Epidermal melanocyte (primary cell): Measurements from ENCODE around the gene TBC1D22A.

Source experiments
- DNase-seq: peaks from one replicate; pipeline ENCODE4 v3.0.0; 2011; ENCODE audit warnings: low spot score; ENCODE audit not compliant: insufficient read length

Gene TBC1D22A

DNA sequence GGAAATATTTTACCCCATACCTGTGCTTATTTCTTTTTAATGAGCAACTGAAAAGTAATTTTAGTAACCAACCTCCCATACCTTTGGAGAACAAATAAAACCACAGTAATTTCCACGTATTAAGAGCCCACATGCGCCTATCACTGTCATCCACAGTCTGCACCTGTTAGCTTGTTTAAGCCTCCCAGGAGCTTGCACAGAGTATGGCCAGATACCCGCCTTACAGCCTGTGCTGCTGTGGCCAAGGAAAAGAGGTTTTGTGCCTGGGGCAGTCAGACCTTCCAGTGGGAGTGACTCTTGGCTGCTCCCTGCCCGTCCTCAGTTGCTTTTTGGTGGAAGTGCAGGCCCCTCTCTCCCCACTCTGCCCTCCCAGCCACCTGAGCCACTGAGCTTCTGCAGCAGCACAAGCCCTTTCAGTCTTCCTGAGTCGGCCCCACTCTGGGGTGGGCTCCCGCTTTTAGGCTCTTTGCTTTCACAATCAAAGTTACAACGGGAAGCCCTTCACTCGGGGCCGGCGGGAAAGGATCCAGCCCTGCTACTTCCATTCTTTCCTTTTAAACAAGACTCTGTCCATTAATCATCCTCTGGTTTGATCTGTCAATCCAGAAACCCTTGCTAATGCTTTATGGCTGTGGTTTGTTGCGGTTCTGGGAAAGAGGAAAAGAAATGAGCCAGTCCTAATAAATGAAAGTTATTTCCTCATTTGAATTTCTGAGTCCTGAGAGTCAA, 308.8 kb downstream of the TBC1D22A start:
- no peak for DNase-seq

DNA sequence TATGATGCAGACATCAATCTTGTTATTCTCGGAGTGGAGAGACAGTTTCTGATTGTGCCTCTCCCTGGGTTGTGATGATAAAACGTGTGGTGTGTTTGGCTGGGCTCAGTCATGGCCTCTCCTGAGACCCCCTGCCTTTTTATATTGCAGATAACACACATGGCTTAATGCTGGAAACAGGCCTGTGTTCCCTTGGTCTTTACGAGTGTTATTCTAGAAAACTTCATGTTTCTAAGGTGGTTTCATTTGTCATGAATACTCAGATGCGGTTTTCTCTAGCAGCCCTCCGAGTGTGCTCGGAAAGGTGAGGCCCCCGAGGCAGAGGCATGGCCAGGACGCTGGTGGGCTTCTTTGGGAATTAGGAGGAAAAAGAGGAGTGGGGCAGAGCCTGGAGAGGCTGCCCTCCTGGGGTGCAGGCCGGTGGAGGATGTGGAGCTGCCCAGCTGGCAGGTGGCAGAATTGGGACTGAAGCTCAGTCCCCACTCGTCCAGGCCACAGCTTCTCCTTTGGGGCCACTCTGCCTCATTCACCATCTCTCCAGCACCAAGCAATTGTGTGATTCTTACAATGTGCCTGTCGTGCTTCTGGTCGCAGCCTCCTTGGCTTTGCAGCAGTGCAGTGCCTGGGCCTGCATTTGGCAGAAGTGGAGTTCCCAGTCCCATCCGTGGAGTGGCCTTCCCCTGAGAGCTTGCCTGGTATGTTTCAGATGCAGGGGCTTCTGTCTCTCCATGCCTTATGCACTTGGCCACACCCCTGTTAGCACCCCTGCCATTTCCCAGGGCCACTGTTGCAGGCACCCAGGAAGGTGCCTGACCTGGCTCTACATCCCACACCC, 309.6 kb downstream of the TBC1D22A start:
- no peak for DNase-seq

DNA sequence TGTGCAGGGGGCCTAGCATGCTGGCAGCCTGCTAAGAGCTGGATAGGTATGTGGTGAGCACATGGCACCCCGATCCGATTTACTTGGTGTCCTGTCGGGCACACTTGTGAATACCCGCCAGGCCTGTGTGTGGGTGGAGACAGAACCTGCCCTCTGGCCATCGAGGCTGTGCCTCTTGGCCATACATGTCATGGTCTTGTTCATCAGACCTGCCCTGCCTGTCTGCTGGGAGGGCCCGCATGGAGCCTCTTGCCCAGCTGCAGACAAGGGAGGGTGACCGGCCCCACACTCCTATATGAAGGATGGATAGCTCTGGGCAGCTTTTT, 310.2 kb downstream of the TBC1D22A start:
- DNase-seq, result no peak

DNA sequence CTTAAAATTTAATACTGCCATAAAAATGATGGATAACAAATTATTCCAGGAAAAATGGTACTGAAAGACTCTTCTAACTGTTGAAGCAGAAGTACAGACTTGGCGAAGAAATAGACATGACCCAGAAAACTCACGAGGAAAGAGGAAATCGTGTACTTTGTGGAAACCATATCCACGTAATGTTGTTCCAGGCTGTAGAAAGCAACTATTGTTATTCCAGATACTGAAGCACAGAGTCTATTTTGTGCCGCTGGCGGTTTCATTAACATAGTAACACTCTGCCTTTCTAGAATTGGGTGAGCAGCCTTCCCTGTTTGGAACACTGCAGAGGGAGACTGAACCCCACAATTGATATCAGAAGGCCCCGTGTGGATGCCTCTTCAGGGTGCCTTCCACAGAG, 310.6 kb downstream of the TBC1D22A start:
- peak; percentile 70 for DNase-seq

DNA sequence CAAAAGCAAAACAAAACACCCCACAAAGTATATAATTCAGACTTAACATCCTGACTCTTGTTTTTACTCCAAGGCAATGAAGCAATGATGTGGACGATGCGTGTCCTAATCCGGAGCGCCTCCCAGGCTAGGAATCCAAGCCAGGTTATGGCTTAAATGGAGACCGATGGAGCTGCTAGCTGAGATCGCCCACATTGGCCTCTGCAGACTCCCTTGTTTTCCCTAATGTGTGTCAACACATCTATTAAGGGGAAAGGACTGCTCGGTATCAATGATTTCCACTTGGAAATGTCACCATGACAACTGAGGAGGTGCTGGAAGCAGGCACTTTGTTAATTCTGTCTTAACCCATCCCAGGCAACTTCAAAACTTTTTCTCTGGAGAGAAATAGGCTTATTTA, 311.7 kb downstream of the TBC1D22A start:
- DNase-seq, result no peak

DNA sequence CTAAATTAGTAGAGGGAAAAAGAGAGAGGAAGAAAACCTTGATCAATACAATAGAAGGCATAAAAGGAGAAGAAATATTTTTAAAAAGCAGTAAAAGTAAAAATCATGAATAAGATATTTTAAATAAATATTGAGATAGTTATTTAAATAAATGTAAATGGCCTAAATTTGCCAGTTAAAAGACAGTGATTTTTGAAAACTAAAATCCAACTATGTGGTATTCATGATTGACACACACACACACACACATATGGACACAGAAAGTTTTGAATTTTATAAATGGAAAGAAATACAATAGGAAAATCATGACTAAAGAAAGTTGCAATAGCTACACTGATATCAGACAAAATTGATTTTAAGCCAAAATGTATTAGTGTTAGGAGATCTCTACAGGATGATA, 313.1 kb downstream of the TBC1D22A start:
- DNase-seq, result no peak

DNA sequence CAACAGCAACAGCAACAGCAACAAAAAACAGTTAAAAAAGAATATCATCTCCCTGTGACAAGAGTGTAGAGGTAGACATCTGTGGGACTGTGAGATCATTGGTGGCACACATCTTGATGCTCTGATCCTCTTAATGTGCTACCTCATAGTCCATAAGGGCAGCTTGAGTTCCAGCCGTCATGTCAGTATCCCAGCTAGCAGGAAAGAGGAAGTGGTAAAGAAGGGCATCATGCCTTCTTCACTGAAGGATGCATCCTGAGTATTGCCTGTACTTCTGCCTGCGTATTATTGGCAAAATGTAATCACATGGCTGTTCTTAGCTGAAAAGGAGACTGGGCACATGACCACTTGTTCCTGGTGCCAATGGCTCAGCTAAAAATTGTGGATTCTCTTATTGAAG, 314.3 kb downstream of the TBC1D22A start:
- peak; percentile 7 for DNase-seq

DNA sequence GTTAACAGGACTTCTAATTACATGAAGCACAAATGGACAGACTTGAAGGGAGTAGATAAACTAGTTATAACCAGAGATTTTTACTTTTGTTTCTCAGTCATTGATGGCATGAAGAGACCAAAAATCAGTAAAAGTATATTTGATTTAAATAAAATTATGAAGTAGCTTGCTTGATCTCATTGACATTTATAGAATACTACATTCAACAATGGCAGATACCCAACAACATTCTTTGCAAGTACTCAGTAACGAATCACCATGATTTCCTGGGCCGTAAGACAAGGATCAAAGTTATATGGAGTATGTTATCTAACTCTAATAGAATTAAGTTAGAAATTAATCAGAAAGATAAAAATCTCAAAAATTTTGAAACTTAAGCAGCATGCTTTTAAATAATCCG, 317.6 kb downstream of the TBC1D22A start:
- no peak for DNase-seq

DNA sequence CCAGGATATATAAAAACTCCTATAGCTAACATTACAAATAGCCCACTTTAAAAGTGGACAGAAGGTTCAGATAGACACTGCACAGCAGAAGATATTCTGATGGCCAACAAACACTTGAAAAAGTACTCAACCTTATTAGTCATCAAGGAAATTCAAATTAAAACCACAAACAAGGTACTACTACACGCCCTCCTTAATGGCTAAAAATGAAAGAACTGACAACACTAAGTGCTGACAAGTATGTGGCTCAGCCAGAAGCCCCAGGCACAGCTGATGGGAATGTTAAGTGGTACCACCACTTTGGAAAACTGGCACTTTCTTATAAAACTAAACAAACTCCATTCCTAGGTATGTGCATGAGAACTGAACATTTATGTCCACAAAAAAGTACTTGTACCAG, 320.1 kb downstream of the TBC1D22A start:
- DNase-seq, result no peak

DNA sequence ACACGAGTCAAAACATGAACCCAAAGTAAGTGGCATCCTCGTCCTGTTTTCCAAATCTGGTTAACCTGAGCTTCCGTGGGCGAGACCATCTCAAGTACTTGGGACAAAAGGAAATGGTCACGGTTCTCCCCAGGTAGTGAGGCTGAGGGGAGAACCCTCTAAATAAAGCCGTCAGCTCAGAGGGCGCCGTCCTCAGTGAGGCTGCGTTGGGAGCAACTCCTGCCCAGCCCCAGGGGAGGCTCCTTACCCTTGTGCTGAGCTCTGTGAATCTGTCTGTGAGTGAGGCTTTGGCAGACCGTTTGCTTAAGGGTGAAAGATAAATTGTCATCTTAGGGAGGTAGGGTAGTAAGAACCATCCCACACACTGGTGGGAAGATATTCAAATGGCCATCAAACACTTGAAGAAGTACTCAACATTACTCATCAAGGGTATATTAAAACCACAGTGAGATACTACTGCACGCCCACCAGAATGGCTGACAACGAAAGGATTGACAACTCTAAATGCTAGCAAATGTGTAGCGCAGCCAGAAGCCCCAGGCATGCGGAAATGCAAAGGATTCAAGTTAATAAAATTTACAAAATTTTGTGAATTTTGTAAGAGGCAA, 321.0 kb downstream of the TBC1D22A start:
- no peak for DNase-seq

DNA sequence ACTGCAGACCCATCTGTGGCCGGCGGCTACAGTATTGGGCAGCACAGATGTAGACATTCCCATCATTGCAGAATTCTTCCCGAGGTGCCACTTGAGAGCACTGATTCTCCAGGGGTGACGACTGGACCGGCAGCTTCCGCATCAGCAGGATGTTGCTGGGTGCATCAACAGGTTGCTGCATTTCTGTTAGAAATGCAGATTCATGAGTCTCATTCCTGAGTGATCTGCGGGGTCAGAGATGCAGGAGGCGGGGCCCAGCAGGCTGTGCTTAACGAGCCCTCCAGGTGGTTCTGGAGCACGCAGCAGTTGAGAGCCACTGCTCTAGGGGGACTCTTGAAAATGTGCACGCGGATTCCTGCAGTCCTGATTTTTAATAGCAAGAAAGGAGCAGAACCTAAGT, 321.8 kb downstream of the TBC1D22A start:
- no peak for DNase-seq

DNA sequence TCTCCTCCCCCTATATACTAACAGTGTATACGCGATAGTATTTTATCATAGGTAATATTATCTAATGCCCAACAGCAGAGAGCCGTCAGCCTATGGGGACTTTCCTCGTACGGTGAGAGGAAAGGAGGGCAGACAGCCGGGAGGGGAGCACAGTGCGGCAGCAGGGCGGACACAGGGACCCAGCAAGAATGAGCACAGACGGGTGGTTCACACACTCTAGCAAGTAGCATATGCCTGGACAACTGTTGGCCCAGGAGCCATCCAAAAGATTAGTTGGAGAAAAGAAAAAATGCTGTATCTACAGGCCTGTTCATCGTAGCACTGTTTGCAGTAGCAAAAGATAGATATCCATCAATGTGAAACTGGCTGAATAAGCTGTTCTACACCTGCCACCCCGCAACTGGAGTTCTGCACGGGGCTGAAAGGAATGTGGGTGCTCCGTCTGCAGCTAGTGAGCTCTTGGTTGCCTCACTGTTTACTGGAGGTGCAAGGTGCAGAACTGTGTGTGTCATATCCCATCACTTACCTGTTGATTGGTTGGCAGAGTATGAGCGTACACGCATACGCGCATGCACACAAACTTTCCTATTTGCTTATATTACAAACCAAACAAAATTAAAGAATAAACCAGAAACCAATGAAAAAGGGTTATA, 324.3 kb downstream of the TBC1D22A start:
- DNase-seq, result no peak

DNA sequence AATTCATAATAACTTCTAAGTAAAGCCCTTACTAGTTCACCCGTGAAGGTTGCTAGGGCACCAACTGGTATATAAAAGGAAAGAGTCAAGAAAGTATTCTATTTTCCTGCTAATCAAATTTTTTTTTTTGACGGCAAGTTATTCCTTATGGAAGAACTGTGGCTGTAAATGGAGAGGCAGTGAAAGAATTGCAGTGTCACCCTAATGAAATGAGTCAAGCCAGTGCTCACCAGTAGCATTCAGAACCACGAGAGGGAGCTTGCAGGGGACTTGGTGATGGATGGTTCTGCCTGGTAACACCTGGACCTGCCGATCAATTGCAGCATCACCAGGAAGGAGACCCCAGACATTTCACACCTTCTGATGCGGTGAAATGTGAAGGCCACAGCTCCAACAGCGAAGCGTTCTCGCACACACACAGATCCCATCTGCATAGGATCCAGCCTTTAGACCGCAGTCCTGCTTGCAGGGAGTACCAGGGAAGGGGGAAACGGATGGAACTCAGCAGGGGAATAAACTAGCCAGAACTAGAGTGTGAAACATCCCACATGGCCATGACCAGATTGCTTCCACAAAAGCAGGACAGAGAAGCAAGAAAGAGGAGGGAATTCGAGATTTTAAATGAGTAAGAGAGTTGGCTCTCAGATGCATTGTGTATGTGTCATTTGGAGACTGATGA, 326.2 kb downstream of the TBC1D22A start:
- DNase-seq, result no peak

DNA sequence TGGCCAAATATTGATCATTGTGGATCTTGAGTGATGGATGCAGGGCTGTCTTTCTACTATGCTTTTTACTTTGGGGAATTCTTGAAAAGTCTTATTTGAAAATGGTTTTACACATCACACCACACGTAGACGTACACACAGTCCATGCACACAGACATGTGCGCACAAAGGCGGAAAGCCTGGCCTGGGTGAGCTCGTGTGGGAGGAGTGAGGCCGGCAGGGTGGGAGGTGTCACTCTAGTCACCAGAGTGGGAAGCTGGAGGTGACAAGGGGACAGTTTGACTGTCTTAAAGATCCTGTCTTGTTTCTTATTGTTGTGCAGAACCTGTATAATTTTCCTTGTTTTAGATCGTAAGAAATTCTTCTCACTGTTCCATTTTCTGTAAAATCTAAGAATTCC, 326.9 kb downstream of the TBC1D22A start:
- no peak for DNase-seq

DNA sequence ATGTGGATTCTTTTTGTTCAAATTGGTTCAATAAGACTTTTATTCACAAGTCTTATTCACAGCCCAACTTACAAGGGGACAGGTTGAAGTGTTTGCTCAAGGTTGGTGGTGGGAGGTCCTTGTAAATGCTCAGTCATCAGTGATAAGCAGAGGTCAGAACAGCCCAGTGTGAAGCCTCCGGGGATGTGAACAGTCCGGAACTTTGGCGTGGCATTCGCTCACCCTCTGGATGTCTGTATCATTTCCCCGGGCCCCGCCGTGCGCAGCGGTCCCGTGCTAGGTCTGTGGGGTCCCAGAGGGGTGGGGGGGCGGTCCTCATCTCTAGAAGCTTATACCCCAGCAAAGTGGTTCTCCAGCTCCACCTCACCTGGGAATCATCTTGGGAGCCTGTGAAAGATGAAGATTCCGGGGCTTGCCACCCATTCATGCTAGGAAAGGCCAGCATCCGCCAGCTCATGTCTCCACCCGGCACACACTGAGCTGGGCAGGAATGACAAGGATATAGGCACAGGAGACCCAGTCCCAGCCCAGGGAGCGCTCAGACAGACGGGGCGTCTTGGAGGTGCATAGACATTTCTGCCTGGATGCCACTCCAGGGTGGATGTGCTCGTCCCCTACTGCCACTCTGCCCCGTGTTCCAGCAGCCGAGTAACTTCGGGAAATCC, 327.5 kb downstream of the TBC1D22A start:
- DNase-seq, result no peak

DNA sequence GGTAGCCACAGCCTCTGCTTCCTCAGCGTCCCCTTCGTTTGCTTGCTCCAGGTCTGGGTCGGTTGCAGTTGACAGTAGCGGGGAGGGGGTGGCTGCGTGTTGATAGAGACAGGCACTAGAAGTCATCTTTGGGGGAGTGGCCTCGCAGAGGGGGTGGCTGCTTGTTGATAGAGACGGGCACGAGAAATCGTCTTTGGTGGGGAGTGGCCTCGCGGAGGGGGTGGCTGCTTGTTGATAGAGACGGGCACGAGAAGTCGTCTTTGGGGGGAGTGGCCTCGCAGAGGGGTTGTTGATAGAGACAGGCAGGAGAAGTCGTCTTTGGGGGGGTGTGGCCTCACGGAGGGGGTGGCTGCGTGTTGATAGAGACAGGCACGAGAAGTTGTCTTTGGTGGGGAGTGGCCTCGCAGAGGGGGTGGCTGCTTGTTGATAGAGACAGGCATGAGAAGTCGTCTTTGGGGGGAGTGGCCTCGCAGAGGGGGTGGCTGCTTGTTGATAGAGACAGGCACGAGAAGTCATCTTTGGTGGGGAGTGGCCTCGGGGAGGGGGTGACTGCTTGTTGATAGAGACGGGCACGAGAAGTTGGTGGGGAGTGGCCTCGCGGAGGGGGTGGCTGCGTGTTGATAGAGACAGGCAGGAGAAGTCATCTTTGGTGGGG, 328.3 kb downstream of the TBC1D22A start:
- DNase-seq, result no peak

DNA sequence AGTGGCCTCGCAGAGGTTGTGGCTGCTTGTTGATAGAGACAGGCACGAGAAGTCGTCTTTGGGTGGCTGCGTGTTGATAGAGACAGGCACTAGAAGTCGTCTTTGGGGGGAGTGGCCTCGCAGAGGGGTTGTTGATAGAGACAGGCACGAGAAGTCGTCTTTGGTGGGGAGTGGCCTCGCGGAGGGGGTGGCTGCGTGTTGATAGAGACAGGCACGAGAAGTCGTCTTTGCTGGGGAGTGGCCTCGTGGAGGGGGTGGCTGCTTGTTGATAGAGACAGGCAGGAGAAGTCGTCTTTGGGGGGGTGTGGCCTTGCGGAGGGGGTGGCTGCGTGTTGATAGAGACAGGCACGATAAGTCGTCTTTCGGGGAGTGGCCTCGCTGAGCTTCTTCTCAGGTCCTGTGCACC, 328.8 kb downstream of the TBC1D22A start:
- no peak for DNase-seq

DNA sequence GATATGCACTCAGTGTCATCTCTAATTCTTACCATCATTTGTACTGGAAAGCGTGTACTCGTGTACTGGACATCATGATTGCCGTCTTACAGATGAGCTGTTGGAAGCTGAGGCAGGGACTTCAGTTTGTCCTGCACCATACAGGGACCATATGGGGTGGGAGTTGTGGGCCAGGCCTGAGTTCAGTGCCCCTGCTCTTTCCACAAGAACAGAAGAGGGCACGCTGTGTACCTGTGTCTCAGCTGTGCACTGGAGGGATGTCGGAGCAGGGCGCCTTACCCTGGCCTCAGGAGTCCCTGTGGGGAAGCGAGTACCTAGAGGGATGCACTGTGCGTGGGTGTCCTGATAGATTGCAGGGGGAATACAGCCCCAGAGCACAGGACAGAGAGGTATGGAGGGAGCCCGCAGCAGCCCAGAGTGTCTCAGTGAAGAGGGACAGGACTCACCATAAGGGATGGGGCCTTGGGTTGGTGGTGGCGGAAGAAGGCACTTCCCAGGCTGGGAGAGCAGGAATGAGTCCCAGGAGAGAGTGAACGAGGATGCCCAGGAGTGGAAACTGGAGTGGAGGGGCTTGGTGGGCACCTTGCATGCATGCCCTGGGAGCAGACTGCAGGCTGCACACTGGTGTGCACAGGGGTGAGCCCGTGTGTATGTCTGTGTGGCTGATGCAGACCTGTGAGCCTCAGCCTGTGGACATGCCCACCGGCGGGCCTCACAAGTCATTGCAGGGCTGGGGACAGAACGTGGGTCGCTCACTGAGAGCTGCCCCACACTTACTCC, 329.7 kb downstream of the TBC1D22A start:
- no peak for DNase-seq

DNA sequence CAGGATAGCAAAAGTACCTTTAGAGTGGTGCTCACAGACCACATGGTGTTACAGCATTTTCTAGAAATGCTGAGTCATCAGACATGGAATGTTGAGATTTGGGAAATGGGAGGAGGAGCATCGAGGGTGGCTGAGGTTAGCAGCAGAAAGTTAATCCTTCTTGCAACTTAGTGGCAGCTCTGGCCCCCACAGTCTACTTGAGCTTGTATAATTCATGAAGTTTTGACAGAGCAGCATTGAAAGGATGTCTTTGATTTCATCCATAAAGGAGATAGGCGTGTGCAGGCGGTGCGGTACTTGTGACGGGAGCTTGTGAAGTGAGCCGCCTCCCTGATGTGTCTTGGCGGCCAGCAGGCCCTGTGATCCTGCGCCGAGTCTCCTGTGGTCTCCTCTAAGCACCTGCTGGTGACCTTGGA, 330.5 kb downstream of the TBC1D22A start:
- no peak for DNase-seq

DNA sequence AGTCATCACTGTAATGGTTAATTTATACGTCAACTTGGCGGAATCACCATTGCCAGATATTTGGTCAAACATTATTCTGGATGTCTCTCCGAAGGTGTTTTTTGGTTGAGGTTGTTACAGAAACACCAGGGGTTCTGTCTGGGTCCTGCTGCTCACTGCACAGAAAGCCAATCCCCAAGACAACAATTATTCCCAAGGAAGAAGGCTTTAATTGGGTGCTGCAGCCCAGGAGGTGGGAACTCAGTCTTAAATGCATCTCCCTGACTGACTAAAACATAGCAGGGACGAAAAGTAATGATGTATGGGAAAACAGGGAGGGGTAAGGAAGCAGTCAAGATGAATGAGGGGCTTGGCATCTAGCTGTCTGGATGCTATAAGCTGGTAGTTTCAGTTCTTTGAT, 331.3 kb downstream of the TBC1D22A start:
- DNase-seq, result no peak
